ENCODE measurements around the gene TCF19. TPM values are rescaled to one million over a fixed set of nuclear protein-coding genes. Genes with fewer than 3 reads are reported as not detected.

Gene TCF19
- total RNA-seq, 6 experiments from 2014 or later = 0.42 to 4.4 (median 1.3) TPM

- Histone ChIP-seq H3K9me3 (no peaks in the 10 kb centered on the region), H3K27me3 (no peaks in the 10 kb centered on the region), H3K4me3 (no peak overlapping the region), H3K27ac (no peak overlapping the region), H3K4me1 (no peaks in the 10 kb centered on the region), H3K36me3 (no peaks in the 10 kb centered on the region)
- intact Hi-C loops (cut with DNase I) = loop anchor here in 1 of 2 donors (10.0 kb wide), 1 partner anchor 242 kb away; no protein-coding TSS in a partner anchor
- TF ChIP-seq CTCF (IDR thresholded peaks at IDR 0.05) = no peak
- TF ChIP-seq POLR2A (IDR thresholded peaks at IDR 0.05) = no peak
- ATAC-seq (no peak), DNase-seq (no peak)
- 57% methylated on average over 6 of the region's 6 CpGs for WGBS (ENCODE audit: insufficient coverage, low coverage, low lambda C conversion rate, missing lambda C conversion rate)
Observed at GRCh38 chr6:31132806-31133205, 25.6 kb upstream of the TCF19 start.

- intact Hi-C loops (cut with DNase I) = loop anchor here (5.0 to 10.0 kb wide), 3 partner anchors 57 to 242 kb away; no protein-coding TSS in a partner anchor
- Histone ChIP-seq H3K36me3 (no peaks in the 10 kb centered on the region), H3K4me1 (no peaks in the 10 kb centered on the region), H3K27ac (no peak overlapping the region), H3K27me3 (no peaks in the 10 kb centered on the region), H3K9me3 (no peaks in the 10 kb centered on the region), H3K4me3 (no peak overlapping the region)
- ATAC-seq = no peak
- no peak for DNase-seq
- 76% methylated on average over 8 of the region's 10 CpGs for WGBS (ENCODE audit: insufficient coverage, low coverage, low lambda C conversion rate, missing lambda C conversion rate)
- TF ChIP-seq CTCF (IDR thresholded peaks at IDR 0.05) = no peak
- TF ChIP-seq POLR2A (IDR thresholded peaks at IDR 0.05) = no peak
Observed at GRCh38 chr6:31135710-31136109, 22.7 kb upstream of the TCF19 start.

- TF ChIP-seq CTCF (IDR thresholded peaks at IDR 0.05) (no peak), POLR2A (IDR thresholded peaks at IDR 0.05) (no peak)
- Histone ChIP-seq H3K9me3 (no peaks in the 10 kb centered on the region), H3K27ac (no peak within 1 kb of the TSS), H3K4me1 (no peaks in the 10 kb centered on the region), H3K36me3 (no peaks in the 10 kb centered on the region), H3K4me3 (no peak within 1 kb of the TSS), H3K27me3 (no peaks in the 10 kb centered on the region)
- intact Hi-C loops (cut with DNase I) = loop anchor here (5.0 to 10.0 kb wide), 3 partner anchors 53 to 238 kb away; no protein-coding TSS in a partner anchor
- DNase-seq (no peak), ATAC-seq (no peak)
- WGBS (ENCODE audit: insufficient coverage, low coverage, low lambda C conversion rate, missing lambda C conversion rate) = no CpG with 5 or more reads among the region's 4 CpGs
Observed at GRCh38 chr6:31138982-31139381, 19.4 kb upstream of the TCF19 start, which contains the start of gene PSORS1C2. TSS of gene PSORS1C2 (minus strand) at chr6:31139066. CDS start at chr6:31139026, 40 bp downstream.

- H3K4me1 ChIP-seq = no peaks in the 10 kb centered on the region
- DNase-seq = no peak
- H3K9me3 ChIP-seq = no peaks in the 10 kb centered on the region
- H3K27ac ChIP-seq = no peak overlapping the region
- H3K36me3 ChIP-seq = no peaks in the 10 kb centered on the region
- peak in 1 of 4 donors; percentile 22 for ATAC-seq
- WGBS (ENCODE audit: insufficient coverage, low coverage, low lambda C conversion rate, missing lambda C conversion rate) = 45% methylated on average over 3 of the region's 4 CpGs
- intact Hi-C loops (cut with DNase I) = loop anchor here (5.0 to 10.0 kb wide), 3 partner anchors 53 to 238 kb away; no protein-coding TSS in a partner anchor
- no peaks in the 10 kb centered on the region for H3K27me3 ChIP-seq
- TF ChIP-seq POLR2A (IDR thresholded peaks at IDR 0.05) = no peak
- H3K4me3 ChIP-seq = no peak overlapping the region
Observed at GRCh38 chr6:31139599-31139998, 18.8 kb upstream of the TCF19 start.

GRCh38 chr6:31140643-31141042, 17.7 kb upstream of the TCF19 start:
- Histone ChIP-seq H3K27me3 (no peaks in the 10 kb centered on the region), H3K36me3 (no peaks in the 10 kb centered on the region), H3K9me3 (no peaks in the 10 kb centered on the region), H3K4me1 (no peaks in the 10 kb centered on the region), H3K4me3 (no peak overlapping the region), H3K27ac (no peak overlapping the region)
- TF ChIP-seq POLR2A (IDR thresholded peaks at IDR 0.05) (no peak), CTCF (IDR thresholded peaks at IDR 0.05) (no peak)
- intact Hi-C loops (cut with DNase I) = no loop called here
- no CpG with 5 or more reads among the region's 15 CpGs for WGBS (ENCODE audit: insufficient coverage, low coverage, low lambda C conversion rate, missing lambda C conversion rate)
- DNase-seq (no peak), ATAC-seq (no peak)

Measured in right lobe of liver (tissue), 6 donors.